Mesendoderm (in vitro differentiated cells): ENCODE results near the gene PIBF1.

Source experiments
- DNase-seq: peaks from one replicate; pipeline ENCODE4 v3.0.0; 2013
- H2AK5ac ChIP-seq: 2 replicates; pipeline ENCODE4 v1.6.1; 2013; ENCODE audit warnings: low read length, inconsistent platforms
- H2BK120ac ChIP-seq: 2 replicates; pipeline ENCODE4 v1.6.1; 2013; ENCODE audit warnings: low read depth, mild to moderate bottlenecking, low read length, moderate library complexity, mixed read lengths
- H2BK15ac ChIP-seq: replicated peaks from 2 replicates; pipeline ENCODE4 v1.6.1; 2013; ENCODE audit warnings: low read depth, mild to moderate bottlenecking, moderate library complexity
- H2BK5ac ChIP-seq: 2 replicates; pipeline ENCODE4 v1.6.1; 2013; ENCODE audit warnings: low read length, inconsistent platforms
- H3K18ac ChIP-seq: 2 replicates; pipeline ENCODE4 v1.6.1; 2013; ENCODE audit warnings: mild to moderate bottlenecking, low read length, mixed read lengths
- H3K23ac ChIP-seq: one replicate; pipeline ENCODE4 v1.6.1; 2013; ENCODE audit warnings: low read length
- H3K27ac ChIP-seq: 2 replicates; pipeline ENCODE4 v1.5.1; 2013; ENCODE audit warnings: low read depth, mild to moderate bottlenecking, inconsistent platforms, low read length, moderate library complexity
- H3K27me3 ChIP-seq: 2 replicates; pipeline ENCODE4 v1.6.1; 2013; ENCODE audit warnings: low read length, control low read depth, mild to moderate bottlenecking, inconsistent platforms; ENCODE audit not compliant: insufficient read depth, poor library complexity
- H3K36me3 ChIP-seq: 2 replicates; pipeline ENCODE4 v1.6.1; 2013; ENCODE audit warnings: low read length, inconsistent platforms; ENCODE audit not compliant: control insufficient read depth, insufficient read depth
- H3K4ac ChIP-seq: one replicate; pipeline ENCODE4 v1.6.1; 2013; ENCODE audit warnings: low read depth, mild to moderate bottlenecking, low read length, moderate library complexity
- H3K4me1 ChIP-seq: 2 replicates; pipeline ENCODE4 v1.6.1; 2013; ENCODE audit warnings: low read depth, low read length, inconsistent platforms; ENCODE audit not compliant: control insufficient read depth
- H3K4me2 ChIP-seq: 2 replicates; pipeline ENCODE4 v1.6.1; 2013; ENCODE audit warnings: low read length
- H3K4me3 ChIP-seq: 2 replicates; pipeline ENCODE4 v1.5.1; 2013; ENCODE audit warnings: mild to moderate bottlenecking, low read length
- H3K56ac ChIP-seq: one replicate; pipeline ENCODE4 v1.6.1; 2013; ENCODE audit warnings: low read length
- H3K79me1 ChIP-seq: 2 replicates; pipeline ENCODE4 v1.6.1; 2013; ENCODE audit warnings: low read length, inconsistent platforms
- H3K79me2 ChIP-seq: 2 replicates; pipeline ENCODE4 v1.6.1; 2013; ENCODE audit warnings: mild to moderate bottlenecking, low read length; ENCODE audit not compliant: control insufficient read depth, insufficient read depth
- H3K9ac ChIP-seq: 2 replicates; pipeline ENCODE4 v1.6.1; 2013; ENCODE audit warnings: low read length, inconsistent platforms
- H4K5ac ChIP-seq: one replicate; pipeline ENCODE4 v1.6.1; 2013; ENCODE audit warnings: low read length
- H4K8ac ChIP-seq: one replicate; pipeline ENCODE4 v1.6.1; 2013; ENCODE audit warnings: low read depth, mild to moderate bottlenecking, control low read depth, low read length, moderate library complexity
- WGBS: extraction: QIAGEN DNeasy Blood & Tissue Kit; methylation state at CpG from one replicate; pipeline ENCODE4 v1.1.7; 2013; ENCODE audit warnings: low lambda C conversion rate, missing lambda C conversion rate; ENCODE audit not compliant: insufficient coverage; ENCODE audit errors: extremely low coverage; 5-methylcytosine and 5-hydroxymethylcytosine counted together

Gene PIBF1

DNA sequence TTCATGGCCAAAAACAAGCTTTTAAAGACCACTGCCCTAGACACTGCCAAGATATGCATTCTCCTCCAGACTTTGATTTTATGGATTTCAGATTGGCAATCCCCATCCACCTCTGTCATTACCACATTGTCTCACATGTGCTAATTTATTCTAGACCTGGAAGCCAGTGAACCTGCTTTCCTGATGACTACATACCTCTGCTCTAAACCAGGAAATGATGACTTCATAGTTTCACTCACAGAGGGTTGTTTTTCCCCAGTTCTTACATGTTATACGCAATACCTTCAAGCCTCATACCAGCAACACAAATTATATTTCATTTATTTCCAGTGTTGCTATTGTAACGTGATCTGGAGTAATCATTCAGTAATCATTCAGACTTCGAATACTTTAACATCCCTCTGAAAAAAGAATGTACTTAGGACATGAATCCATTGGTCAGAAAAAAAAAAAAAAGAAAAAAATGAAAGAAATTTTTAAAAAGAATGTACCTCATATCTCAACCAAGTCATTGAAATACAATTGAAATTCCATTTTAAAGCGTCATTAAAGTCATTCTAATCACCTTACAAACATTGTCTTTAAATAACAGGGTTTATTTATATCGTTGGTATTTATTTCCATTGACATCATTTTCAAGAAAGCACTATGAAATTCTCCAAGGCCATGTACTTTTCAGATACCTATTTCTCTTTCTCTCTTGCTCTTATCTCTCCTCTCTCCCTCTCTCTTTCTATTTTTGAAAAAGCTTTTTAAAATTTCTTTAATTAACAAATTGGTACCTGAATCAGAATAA is 243.5 kb downstream of the PIBF1 start:
- Histone ChIP-seq H2BK15ac (no peak overlapping the region), H3K27ac (no peak overlapping the region), H3K9ac (no peak overlapping the region), H2BK5ac (no peak overlapping the region), H3K4me3 (no peak overlapping the region), H3K36me3 (no peaks in the 10 kb centered on the region), H3K23ac (no peak overlapping the region), H3K4ac (no peak overlapping the region), H2AK5ac (no peak overlapping the region), H3K18ac (no peak overlapping the region), H3K27me3 (no peaks in the 10 kb centered on the region), H3K4me1 (no peaks in the 10 kb centered on the region), H4K5ac (no peak overlapping the region), H3K4me2 (no peak overlapping the region), H3K79me2 (no peaks in the 10 kb centered on the region), H4K8ac (no peak overlapping the region), H2BK120ac (no peak overlapping the region), H3K79me1 (no peaks in the 10 kb centered on the region), H3K56ac (no peak overlapping the region)
- no CpG with 5 or more reads among the region's 5 CpGs for WGBS
- peak; percentile 69 for DNase-seq

DNA sequence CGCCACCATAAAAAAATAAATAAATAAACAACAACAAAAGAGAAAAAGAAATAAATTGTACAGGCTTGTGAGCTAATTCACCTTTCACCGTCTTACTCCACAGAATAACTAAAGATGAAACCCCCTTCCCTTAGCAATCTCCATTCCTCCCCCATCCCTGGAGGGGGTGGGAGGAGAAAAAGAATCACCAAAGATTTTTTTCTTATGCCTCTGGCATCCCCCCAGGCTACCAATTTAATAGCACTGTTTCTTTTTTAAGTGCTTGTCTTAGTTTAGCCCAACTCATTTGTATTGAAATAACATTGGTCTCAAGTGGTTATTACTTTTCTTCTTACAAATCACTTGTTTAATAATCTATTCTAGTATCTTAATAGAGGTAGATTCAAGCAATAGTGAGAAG is 253.0 kb downstream of the PIBF1 start:
- Histone ChIP-seq H4K5ac (no peak overlapping the region), H3K27ac (no peak overlapping the region), H3K18ac (no peak overlapping the region), H3K79me1 (no peaks in the 10 kb centered on the region), H3K27me3 (no peaks in the 10 kb centered on the region), H2BK120ac (no peak overlapping the region), H3K4ac (no peak overlapping the region), H3K36me3 (no peaks in the 10 kb centered on the region), H3K4me2 (no peak overlapping the region), H2BK15ac (no peak overlapping the region), H4K8ac (no peak overlapping the region), H3K9ac (no peak overlapping the region), H3K56ac (no peak overlapping the region), H3K79me2 (no peaks in the 10 kb centered on the region), H2BK5ac (no peak overlapping the region), H2AK5ac (no peak overlapping the region), H3K23ac (no peak overlapping the region), H3K4me3 (no peak overlapping the region), H3K4me1 (no peaks in the 10 kb centered on the region)
- WGBS: no CpG with 5 or more reads among the region's 2 CpGs
- no peak for DNase-seq

DNA sequence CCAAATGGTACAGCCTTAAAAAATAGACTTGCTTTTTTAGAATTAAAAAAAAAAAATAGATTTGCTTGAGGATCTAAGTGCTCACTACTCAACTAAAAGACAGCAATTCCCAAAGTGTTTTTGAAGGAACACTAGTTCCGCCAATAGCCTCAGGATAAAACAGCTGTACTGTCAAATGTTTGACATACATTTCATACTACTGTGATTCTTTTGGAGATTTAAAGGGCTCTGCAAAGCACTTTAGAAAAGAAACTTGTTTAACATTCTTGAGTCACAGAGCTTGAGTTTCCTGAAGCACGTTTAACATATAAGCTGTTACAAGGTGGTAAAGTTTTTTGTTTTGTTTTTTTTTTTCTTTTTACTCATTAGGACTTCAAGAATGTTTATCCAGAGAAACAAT is 253.7 kb downstream of the PIBF1 start:
- no CpG with 5 or more reads among the region's 2 CpGs for WGBS
- no peak overlapping the region for H3K27ac ChIP-seq

DNA sequence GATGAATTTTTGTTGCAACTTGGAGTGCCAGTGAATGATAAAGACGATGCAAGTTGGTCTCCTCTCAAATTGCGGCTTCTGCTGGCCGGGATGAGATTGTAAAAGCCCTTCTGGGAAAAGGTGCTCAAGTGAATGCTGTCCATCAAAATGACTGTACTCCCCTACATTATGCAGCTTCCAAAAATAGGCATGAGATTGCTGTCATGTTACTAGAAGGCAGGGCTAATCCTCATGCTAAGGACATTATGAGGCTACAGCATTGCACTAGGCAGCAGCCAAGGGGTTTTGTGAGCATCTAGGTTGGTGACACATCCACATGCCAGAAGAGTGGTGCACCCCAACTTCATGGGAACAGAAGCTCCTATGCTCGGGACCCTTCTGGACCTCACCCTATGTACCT is 254.6 kb downstream of the PIBF1 start:
- H3K27ac ChIP-seq: no peak overlapping the region
- H3K18ac ChIP-seq: no peak overlapping the region
- H3K4ac ChIP-seq: no peak overlapping the region
- no peaks in the 10 kb centered on the region for H3K4me1 ChIP-seq
- no peaks in the 10 kb centered on the region for H3K36me3 ChIP-seq
- no peaks in the 10 kb centered on the region for H3K79me1 ChIP-seq
- H2BK5ac ChIP-seq: no peak overlapping the region
- H3K79me2 ChIP-seq: no peaks in the 10 kb centered on the region
- H2BK120ac ChIP-seq: no peak overlapping the region
- WGBS: no CpG with 5 or more reads among the region's 4 CpGs
- no peak for DNase-seq
- no peak overlapping the region for H2BK15ac ChIP-seq
- H4K5ac ChIP-seq: no peak overlapping the region
- H4K8ac ChIP-seq: no peak overlapping the region
- H3K56ac ChIP-seq: no peak overlapping the region
- no peak overlapping the region for H3K23ac ChIP-seq
- no peak overlapping the region for H3K4me2 ChIP-seq
- no peak overlapping the region for H2AK5ac ChIP-seq
- no peak overlapping the region for H3K4me3 ChIP-seq
- no peak overlapping the region for H3K9ac ChIP-seq
- no peaks in the 10 kb centered on the region for H3K27me3 ChIP-seq

More for the DNA sequence above, 253.7 kb downstream of the PIBF1 start:
- no peak overlapping the region for H3K23ac ChIP-seq
- H3K18ac ChIP-seq: no peak overlapping the region
- no peak overlapping the region for H4K5ac ChIP-seq
- no peak overlapping the region for H2BK15ac ChIP-seq
- no peaks in the 10 kb centered on the region for H3K4me1 ChIP-seq
- H3K79me2 ChIP-seq: no peaks in the 10 kb centered on the region
- H3K4me3 ChIP-seq: no peak overlapping the region
- H3K27me3 ChIP-seq: no peaks in the 10 kb centered on the region
- no peak overlapping the region for H3K4me2 ChIP-seq
- H3K9ac ChIP-seq: no peak overlapping the region
- no peak overlapping the region for H2BK120ac ChIP-seq
- H3K79me1 ChIP-seq: no peaks in the 10 kb centered on the region
- H4K8ac ChIP-seq: no peak overlapping the region
- no peak overlapping the region for H2BK5ac ChIP-seq
- H3K36me3 ChIP-seq: no peaks in the 10 kb centered on the region
- H3K56ac ChIP-seq: no peak overlapping the region
- H3K4ac ChIP-seq: no peak overlapping the region
- peak; percentile 59 for DNase-seq
- H2AK5ac ChIP-seq: no peak overlapping the region

DNA sequence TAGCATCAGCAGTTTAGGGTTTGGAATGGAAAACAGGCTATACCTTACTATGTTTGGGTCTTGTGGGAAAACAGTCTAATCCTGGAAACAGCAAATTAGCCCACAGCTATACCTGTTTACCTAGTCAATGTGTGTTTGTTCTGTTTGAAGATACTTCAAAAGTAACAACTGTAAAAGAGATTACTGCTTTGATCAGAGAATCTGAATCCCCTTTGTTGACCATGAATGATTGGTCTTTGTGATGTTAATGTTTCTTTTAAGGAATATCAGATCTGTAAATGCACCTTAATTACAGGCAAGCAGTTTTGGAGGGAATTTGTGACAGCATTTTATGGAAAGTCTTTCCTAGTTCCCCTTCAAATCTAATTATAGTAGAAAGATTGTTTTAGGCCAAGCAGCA is 256.1 kb downstream of the PIBF1 start:
- no peak overlapping the region for H3K9ac ChIP-seq
- H2BK120ac ChIP-seq: no peak overlapping the region
- H3K27ac ChIP-seq: no peak overlapping the region
- no peak overlapping the region for H3K23ac ChIP-seq
- H3K4me3 ChIP-seq: no peak overlapping the region
- no peak for DNase-seq
- H3K18ac ChIP-seq: no peak overlapping the region
- no peak overlapping the region for H2BK15ac ChIP-seq
- no peak overlapping the region for H4K8ac ChIP-seq
- no peaks in the 10 kb centered on the region for H3K4me1 ChIP-seq
- no peak overlapping the region for H2AK5ac ChIP-seq
- H3K4ac ChIP-seq: no peak overlapping the region
- H3K36me3 ChIP-seq: no peaks in the 10 kb centered on the region
- no peaks in the 10 kb centered on the region for H3K79me1 ChIP-seq
- H3K79me2 ChIP-seq: no peaks in the 10 kb centered on the region
- H3K4me2 ChIP-seq: no peak overlapping the region
- H4K5ac ChIP-seq: no peak overlapping the region
- no peaks in the 10 kb centered on the region for H3K27me3 ChIP-seq
- no peak overlapping the region for H2BK5ac ChIP-seq
- no peak overlapping the region for H3K56ac ChIP-seq
